ENCODE data around the gene ZBTB7C. TPM values are rescaled to one million over a fixed set of nuclear protein-coding genes. Genes with fewer than 3 reads are reported as not detected.

The ZBTB7C gene
- polyA plus RNA-seq, 1 donor = 1.7 TPM

DNA sequence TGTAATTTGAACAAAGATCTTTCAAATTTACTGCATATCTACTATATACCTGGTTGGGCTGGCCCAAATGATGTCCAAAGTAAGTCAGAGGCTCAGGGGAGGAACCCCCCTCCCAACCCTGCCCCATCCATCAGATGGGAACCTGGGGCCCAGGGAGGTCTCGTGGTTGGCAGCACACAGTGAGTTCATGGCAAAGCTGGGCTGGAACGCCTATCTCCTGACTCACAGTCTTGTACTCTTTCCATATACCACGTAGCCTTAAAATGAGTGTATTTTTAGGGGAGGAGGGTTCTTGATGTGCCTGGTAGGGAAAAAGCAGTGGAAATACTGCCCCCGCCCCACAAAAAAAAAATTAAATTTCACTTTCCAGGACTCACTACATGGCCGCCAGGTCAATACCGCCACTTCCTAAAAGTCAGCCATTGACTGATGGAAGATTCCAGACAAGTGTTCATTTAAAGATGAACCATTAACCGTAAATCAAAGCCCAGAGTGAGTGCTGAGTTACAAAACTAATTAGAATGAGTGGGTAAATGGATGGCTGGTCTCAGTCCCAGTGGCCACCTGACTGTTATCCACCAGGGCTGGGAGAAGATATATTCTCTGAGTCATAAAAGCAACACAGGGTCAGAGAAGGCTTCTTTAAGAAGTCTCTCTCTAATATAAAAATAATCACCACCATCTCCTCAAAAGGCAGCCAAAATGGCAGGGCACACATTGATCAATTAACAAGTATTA is 80.5 kb downstream of the ZBTB7C start:
- no peaks in the 10 kb centered on the region for H3K36me3 ChIP-seq (ENCODE audit: control insufficient read depth, insufficient read depth, low read length)
- no peaks in the 10 kb centered on the region for H3K9me3 ChIP-seq (ENCODE audit: control insufficient read depth, low read depth, low read length)
- no peaks in the 10 kb centered on the region for H3K27me3 ChIP-seq (ENCODE audit: control insufficient read depth, insufficient read depth, low read length)
- no CpG with 5 or more reads among the region's 7 CpGs for WGBS (ENCODE audit: insufficient coverage, low lambda C conversion rate)
- no peaks in the 10 kb centered on the region for H3K4me1 ChIP-seq (ENCODE audit: control insufficient read depth, insufficient read depth, low read length)
- no peak for DNase-seq
- no peak overlapping the region for H3K27ac ChIP-seq (ENCODE audit: low read length)
- H3K4me3 ChIP-seq (ENCODE audit: low read length) = no peak overlapping the region

DNA sequence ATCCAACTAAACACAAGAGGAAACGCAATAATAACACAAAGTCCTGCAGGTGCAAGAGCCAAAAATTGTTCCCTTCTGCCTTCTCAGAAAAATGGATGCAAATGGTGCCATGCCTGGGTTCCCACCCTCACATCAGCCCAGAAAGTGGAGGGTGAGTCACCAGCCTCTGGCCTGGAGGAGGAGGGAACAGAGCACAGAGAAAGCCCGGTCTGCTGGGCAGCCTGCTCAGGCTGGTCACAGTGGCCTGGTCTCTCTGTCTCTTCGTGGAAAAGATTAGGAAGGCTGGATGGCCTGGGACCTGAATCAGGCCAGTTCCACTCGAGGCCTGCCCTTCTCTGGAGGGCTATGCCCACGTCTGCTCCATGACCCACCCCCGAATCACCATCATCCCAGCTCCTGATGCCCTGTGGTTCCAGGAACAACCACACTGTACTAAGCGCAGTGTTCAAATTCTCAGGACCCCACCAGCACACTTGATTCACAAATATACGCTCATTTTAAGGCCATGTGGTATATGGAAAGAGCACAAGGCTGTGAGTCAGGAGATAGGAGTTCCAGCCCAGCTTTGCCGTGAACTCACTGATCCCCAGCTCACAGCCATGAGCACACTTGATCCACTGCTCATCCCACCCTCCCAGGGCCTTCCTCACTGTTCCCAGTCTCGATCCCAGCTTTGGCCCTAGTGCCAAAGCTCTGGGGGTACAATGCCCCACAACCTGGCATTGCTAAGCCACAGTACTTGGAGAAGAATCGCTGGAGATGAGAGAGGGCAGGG is 82.1 kb downstream of the ZBTB7C start:
- Histone ChIP-seq H3K27ac (ENCODE audit: low read length) (no peak overlapping the region), H3K36me3 (ENCODE audit: control insufficient read depth, insufficient read depth, low read length) (no peaks in the 10 kb centered on the region), H3K4me3 (ENCODE audit: low read length) (no peak overlapping the region), H3K27me3 (ENCODE audit: control insufficient read depth, insufficient read depth, low read length) (no peaks in the 10 kb centered on the region), H3K4me1 (ENCODE audit: control insufficient read depth, insufficient read depth, low read length) (no peaks in the 10 kb centered on the region), H3K9me3 (ENCODE audit: control insufficient read depth, low read depth, low read length) (no peaks in the 10 kb centered on the region)
- WGBS (ENCODE audit: insufficient coverage, low lambda C conversion rate) = no CpG with 5 or more reads among the region's 11 CpGs
- DNase-seq = no peak

DNA sequence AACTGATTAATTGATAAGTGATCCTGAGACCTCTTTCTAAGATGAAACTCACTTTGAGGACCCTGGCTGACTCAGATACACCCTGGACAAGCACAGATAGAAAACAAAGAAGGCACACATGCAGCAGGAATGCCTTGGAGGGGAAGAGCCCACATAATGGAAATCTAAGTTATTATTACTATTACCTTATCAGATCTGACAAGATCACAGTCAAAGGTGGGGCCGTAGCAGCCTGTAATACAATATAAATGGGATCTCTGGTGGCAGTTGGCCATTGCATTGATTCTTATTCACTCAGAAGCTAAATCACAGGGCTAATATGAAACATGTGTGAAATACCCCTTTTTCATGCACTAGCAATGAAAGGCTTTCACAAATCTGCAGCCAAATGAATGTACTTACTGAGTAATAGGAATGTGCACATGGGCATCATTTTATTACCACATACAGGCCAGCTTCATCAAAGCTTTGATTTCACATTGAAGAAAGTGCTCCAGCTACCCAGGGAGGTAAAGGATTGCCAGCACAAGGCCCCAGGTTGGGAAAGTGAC is 84.0 kb downstream of the ZBTB7C start:
- DNase-seq = no peak
- no peaks in the 10 kb centered on the region for H3K9me3 ChIP-seq (ENCODE audit: control insufficient read depth, low read depth, low read length)
- H3K4me1 ChIP-seq (ENCODE audit: control insufficient read depth, insufficient read depth, low read length) = no peaks in the 10 kb centered on the region
- no peaks in the 10 kb centered on the region for H3K27me3 ChIP-seq (ENCODE audit: control insufficient read depth, insufficient read depth, low read length)
- H3K4me3 ChIP-seq (ENCODE audit: low read length) = no peak overlapping the region
- H3K27ac ChIP-seq (ENCODE audit: low read length) = no peak overlapping the region
- no peaks in the 10 kb centered on the region for H3K36me3 ChIP-seq (ENCODE audit: control insufficient read depth, insufficient read depth, low read length)
- no CpG with 5 or more reads among the region's 1 CpG for WGBS (ENCODE audit: insufficient coverage, low lambda C conversion rate)

DNA sequence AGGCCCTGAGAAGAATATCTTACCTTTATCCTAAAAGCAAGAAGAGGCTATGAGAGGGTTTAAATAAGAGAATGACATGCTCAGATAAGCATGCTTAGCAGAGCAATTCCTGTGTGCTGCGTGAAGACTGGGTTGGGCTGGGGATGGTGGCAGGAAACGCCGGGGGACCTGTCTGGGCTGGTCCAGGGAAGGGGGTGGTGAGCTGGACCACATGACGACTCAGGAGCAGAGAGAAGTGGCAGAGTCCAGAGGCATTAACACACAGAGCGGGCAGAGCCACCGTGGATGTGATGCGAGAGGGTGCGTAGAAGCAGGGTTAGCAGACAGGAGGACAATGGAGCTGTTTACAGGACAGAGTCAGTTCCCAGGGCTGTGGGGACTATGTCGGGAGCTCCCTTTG is 84.5 kb downstream of the ZBTB7C start:
- Histone ChIP-seq H3K27me3 (ENCODE audit: control insufficient read depth, insufficient read depth, low read length) (no peaks in the 10 kb centered on the region), H3K9me3 (ENCODE audit: control insufficient read depth, low read depth, low read length) (no peaks in the 10 kb centered on the region), H3K4me1 (ENCODE audit: control insufficient read depth, insufficient read depth, low read length) (no peaks in the 10 kb centered on the region), H3K4me3 (ENCODE audit: low read length) (no peak overlapping the region), H3K36me3 (ENCODE audit: control insufficient read depth, insufficient read depth, low read length) (no peaks in the 10 kb centered on the region), H3K27ac (ENCODE audit: low read length) (no peak overlapping the region)
- no CpG with 5 or more reads among the region's 9 CpGs for WGBS (ENCODE audit: insufficient coverage, low lambda C conversion rate)
- DNase-seq = no peak

DNA sequence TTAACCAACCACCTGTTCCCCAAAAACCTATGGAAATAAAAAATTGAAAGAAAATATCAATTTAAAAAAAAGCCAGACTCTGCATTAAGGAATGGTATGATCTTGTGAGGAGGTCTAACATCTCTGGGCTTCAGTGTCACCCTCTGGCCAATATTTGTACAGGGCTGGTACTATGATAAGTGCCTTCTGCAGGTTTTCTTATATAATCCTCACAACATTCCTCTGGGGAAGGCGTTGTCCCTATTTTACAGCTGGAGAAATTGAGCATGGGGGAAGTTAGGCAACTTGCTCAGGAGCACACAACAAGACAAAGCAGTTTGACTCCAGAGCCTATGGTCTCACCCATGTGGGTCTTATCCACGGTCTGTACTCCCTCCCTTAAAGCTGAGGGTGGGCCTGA is 86.0 kb downstream of the ZBTB7C start:
- H3K27me3 ChIP-seq (ENCODE audit: control insufficient read depth, insufficient read depth, low read length) = no peaks in the 10 kb centered on the region
- H3K4me3 ChIP-seq (ENCODE audit: low read length) = no peak overlapping the region
- DNase-seq = no peak
- WGBS (ENCODE audit: insufficient coverage, low lambda C conversion rate) = no CpG with 5 or more reads among the region's 2 CpGs
- H3K4me1 ChIP-seq (ENCODE audit: control insufficient read depth, insufficient read depth, low read length) = no peaks in the 10 kb centered on the region
- no peak overlapping the region for H3K27ac ChIP-seq (ENCODE audit: low read length)
- no peaks in the 10 kb centered on the region for H3K9me3 ChIP-seq (ENCODE audit: control insufficient read depth, low read depth, low read length)
- H3K36me3 ChIP-seq (ENCODE audit: control insufficient read depth, insufficient read depth, low read length) = no peaks in the 10 kb centered on the region

DNA sequence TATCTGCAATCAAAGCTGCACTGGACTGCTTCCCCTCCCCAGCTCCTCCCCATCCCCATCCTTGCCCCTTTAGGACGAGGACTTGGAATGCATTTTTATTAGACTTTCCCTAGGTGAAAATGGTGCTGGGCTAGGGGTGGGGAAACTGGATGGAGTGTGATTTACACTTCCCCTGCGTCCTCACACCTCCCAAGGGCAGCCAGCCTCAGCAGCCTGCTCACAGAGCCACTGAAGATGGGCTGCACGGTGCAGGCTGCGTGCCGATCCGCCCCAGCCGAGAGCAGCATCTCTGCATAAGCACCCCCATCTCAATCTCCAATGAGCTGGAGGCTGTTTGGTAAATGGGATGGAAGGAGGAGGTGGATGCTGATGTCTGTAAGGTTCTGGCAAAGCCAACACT is 87.6 kb downstream of the ZBTB7C start:
- WGBS (ENCODE audit: insufficient coverage, low lambda C conversion rate) = no CpG with 5 or more reads among the region's 7 CpGs
- no peak for DNase-seq
- Histone ChIP-seq H3K27me3 (ENCODE audit: control insufficient read depth, insufficient read depth, low read length) (no peaks in the 10 kb centered on the region), H3K4me1 (ENCODE audit: control insufficient read depth, insufficient read depth, low read length) (no peaks in the 10 kb centered on the region), H3K36me3 (ENCODE audit: control insufficient read depth, insufficient read depth, low read length) (no peaks in the 10 kb centered on the region), H3K27ac (ENCODE audit: low read length) (no peak overlapping the region), H3K4me3 (ENCODE audit: low read length) (no peak overlapping the region), H3K9me3 (ENCODE audit: control insufficient read depth, low read depth, low read length) (no peaks in the 10 kb centered on the region)

DNA sequence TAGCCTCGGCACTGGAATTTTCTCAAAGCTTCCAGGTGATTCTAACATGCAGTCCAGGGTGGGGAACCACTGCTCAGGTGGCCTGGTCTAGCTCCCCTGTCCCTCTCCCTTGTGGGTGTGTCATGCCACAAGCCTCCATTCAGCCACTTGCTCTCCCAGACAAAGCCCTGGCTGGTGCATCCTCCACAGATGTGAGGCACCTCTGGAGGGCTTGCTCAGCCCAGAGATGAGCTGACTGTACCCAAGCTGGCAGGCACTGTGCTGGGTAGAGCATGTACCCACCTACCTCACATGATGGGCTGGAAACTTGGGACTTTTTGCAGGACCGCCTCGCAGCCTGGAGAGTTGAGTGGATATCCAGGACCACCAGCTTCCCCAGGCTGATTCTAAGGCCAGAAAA is 88.1 kb downstream of the ZBTB7C start:
- Histone ChIP-seq H3K9me3 (ENCODE audit: control insufficient read depth, low read depth, low read length) (no peaks in the 10 kb centered on the region), H3K4me3 (ENCODE audit: low read length) (no peak overlapping the region), H3K36me3 (ENCODE audit: control insufficient read depth, insufficient read depth, low read length) (no peaks in the 10 kb centered on the region), H3K4me1 (ENCODE audit: control insufficient read depth, insufficient read depth, low read length) (no peaks in the 10 kb centered on the region), H3K27ac (ENCODE audit: low read length) (no peak overlapping the region), H3K27me3 (ENCODE audit: control insufficient read depth, insufficient read depth, low read length) (no peaks in the 10 kb centered on the region)
- no CpG with 5 or more reads among the region's 3 CpGs for WGBS (ENCODE audit: insufficient coverage, low lambda C conversion rate)
- no peak for DNase-seq

DNA sequence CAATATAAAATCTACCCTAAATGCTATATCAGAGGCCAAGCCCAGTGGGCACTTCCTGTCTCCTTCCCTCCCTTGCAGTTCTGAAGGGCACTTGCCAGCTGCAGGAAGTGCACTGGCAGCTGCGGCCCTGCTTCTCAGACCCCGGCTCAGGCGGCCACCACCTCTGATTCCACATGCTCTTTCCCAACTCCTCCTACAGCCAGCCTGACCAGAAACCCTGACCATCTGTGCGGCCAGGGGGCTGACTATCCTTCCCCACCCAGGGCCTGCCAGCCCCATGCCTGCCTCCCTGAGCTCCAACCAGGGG is 88.6 kb downstream of the ZBTB7C start:
- H3K4me3 ChIP-seq (ENCODE audit: low read length) = no peak overlapping the region
- H3K4me1 ChIP-seq (ENCODE audit: control insufficient read depth, insufficient read depth, low read length) = no peaks in the 10 kb centered on the region
- no peak for DNase-seq
- H3K9me3 ChIP-seq (ENCODE audit: control insufficient read depth, low read depth, low read length) = no peaks in the 10 kb centered on the region
- WGBS (ENCODE audit: insufficient coverage, low lambda C conversion rate) = no CpG with 5 or more reads among the region's 4 CpGs
- no peak overlapping the region for H3K27ac ChIP-seq (ENCODE audit: low read length)
- no peaks in the 10 kb centered on the region for H3K27me3 ChIP-seq (ENCODE audit: control insufficient read depth, insufficient read depth, low read length)
- no peaks in the 10 kb centered on the region for H3K36me3 ChIP-seq (ENCODE audit: control insufficient read depth, insufficient read depth, low read length)

DNA sequence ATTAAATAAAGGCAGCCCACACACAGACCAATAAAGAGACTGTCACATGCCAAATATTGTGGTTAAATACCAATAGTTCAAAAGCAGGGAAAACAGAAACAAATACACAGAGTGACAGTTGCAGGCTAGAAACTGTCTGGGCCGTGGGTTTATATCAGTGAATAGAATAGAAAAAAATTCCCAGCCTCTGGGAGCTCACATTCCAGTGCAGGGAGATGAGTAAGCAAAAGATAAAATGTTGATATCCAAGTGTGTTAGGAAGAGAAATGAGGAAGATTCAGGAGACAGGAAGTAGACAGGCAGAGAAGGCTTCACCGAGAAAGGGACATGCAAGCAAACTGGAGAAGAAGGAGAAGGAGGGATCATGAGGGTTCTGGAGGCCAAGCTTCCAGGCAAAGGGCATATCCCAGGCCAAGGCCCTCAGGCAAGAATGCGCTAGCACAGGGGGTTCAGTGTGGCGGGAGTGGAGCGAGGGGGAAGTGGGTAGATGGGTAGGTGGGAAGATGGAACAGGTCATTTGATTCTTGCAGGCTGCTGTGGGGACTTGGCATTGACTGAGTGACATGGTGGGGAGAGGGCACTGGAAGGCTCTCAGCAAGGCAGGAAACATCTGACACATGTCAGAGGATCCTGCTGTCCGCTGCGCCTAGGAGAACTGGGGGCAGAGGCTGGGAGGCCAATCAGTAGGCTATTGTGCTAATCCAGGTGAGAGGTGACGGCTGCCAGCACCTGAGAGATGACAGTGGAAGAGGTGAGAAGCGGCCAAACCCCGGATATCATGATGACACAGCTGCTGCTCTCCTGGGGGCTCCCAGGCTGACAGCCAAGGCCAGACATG is 89.2 kb downstream of the ZBTB7C start:
- no peaks in the 10 kb centered on the region for H3K36me3 ChIP-seq (ENCODE audit: control insufficient read depth, insufficient read depth, low read length)
- WGBS (ENCODE audit: insufficient coverage, low lambda C conversion rate) = 57% methylated on average over 1 of the region's 10 CpGs
- H3K4me1 ChIP-seq (ENCODE audit: control insufficient read depth, insufficient read depth, low read length) = no peaks in the 10 kb centered on the region
- DNase-seq = no peak
- H3K9me3 ChIP-seq (ENCODE audit: control insufficient read depth, low read depth, low read length) = no peaks in the 10 kb centered on the region
- peaks cover 3% of the 10 kb centered on the region for H3K27me3 ChIP-seq (ENCODE audit: control insufficient read depth, insufficient read depth, low read length)
- H3K4me3 ChIP-seq (ENCODE audit: low read length) = no peak overlapping the region
- H3K27ac ChIP-seq (ENCODE audit: low read length) = no peak overlapping the region

DNA sequence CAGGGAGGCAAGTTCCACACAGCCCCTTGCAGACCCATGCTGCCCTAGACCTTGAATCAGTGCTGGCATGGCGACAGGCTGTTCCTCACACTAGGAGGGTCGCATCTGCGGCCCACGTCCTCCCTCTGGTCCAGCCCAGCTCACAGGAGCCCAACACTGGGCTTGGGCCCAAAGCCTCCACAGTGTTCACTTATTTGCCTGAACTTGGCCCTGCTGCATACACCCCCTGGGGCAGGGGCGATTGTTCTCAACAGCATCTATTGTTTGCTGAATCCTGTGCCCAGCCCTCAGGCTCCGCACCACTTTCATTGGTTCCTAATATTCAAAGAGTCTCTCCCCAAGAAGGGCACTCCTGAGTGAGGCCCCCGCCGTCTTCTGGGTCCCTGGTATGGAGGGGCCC is 90.7 kb downstream of the ZBTB7C start:
- Histone ChIP-seq H3K9me3 (ENCODE audit: control insufficient read depth, low read depth, low read length) (no peaks in the 10 kb centered on the region), H3K4me1 (ENCODE audit: control insufficient read depth, insufficient read depth, low read length) (no peaks in the 10 kb centered on the region), H3K27ac (ENCODE audit: low read length) (no peak overlapping the region), H3K36me3 (ENCODE audit: control insufficient read depth, insufficient read depth, low read length) (no peaks in the 10 kb centered on the region), H3K27me3 (ENCODE audit: control insufficient read depth, insufficient read depth, low read length) (peaks cover 3% of the 10 kb centered on the region), H3K4me3 (ENCODE audit: low read length) (no peak overlapping the region)
- DNase-seq = no peak
- WGBS (ENCODE audit: insufficient coverage, low lambda C conversion rate) = no CpG with 5 or more reads among the region's 8 CpGs

Measured in large intestine (tissue), 3 donors.